Left lobe of liver (tissue), 2 donors: ENCODE data around the gene KTN1. TPM values are rescaled to one million over a fixed set of nuclear protein-coding genes. Genes with fewer than 3 reads are reported as not detected.

ENCODE experiments used
- ATAC-seq: fragments of 200-7000 bp; cut with Tn5 transposase; one replicate; pipeline ENCODE4 v1.9.1; 2020; ENCODE audit warnings: mild to moderate bottlenecking, moderate library complexity
- DNase-seq: peaks from one replicate; pipeline ENCODE4 v3.0.0-alpha.2; 2020; ENCODE audit warnings: low spot score
- total RNA-seq: library from RNA; stranded (reverse); gene quantifications from one replicate; pipeline ENCODE4 v1.2.1, GENCODE V29; 2021
- donor health status: DM: no; HTN: no; CAD: no; lungs with moderate emphysema.
- donor health status: DM: no; HTN: yes; CAD: no.

The KTN1 gene
- total RNA-seq = 53.1 TPM

DNA sequence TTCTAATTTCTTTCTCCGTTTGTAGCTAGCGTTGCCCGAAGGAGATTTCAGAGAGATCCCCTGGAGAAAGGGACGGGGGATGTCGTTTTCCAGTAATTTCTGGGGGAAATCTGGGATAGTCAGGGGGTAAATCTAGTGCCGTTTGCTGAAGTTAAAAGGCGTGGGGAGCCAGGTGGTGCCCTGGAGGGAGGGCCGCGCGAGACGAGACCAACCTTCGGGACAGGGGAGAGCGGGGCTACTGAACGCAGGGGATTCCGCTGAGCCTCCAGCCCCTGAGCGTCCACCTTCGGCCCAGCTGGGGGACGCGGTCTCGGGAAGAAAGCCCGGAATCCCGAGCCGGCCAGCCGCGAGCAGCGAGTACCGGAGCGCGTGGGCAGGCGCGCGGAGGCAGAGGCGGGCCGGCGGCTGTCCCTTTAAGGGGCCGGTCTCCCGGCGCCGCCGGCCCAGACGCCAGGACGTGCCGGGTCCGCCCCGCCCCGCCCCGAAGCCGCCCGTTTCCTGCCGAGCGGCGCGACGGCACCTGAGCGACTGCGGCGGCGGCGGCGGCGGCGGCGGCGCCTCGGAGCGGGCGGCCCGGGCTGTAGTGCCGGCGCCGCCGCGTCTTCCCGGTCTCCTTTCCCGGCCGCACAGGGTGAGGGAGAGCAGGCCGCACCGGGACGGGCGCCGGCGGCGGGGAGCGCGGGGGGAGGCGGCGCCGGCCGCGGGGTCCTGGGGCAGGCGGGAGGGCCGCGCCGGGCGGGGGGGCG is at the start of gene KTN1:
KTN1 (plus strand) TSS at position 484 of the 746 bp plus-strand sequence. CDS start 31,842 bp downstream, outside the sequence.
- ATAC-seq (peak; percentile 94), DNase-seq (peak; percentile 87)

DNA sequence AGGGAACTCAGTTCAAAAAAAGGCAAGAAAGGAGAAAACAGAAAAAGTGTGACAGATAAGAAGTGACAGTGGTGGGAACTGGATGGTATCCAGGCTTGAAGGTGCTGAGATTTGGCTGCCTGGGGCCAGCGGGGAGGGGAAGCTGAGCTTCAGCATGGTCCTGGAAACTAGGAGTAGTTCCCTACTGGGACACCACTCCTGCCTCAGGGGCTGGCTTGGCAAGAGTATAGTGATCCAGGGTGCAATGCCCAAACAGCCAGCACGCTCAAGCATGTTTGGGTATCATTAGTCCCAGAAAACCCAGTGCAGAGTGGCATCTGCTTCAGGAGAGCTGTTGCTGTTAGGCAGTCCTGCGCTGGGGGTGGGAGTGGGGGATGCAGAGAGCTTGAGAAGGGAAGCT is 49.5 kb upstream of the KTN1 start:
- ATAC-seq (no peak), DNase-seq (no peak)

- no peak for ATAC-seq
- DNase-seq = no peak
Observed at GRCh38 chr14:55532645-55533344, 47.2 kb upstream of the KTN1 start.

- no peak for ATAC-seq
Observed at GRCh38 chr14:55533960-55534359, 46.0 kb upstream of the KTN1 start.

GRCh38 chr14:55535516-55536203 is 44.3 kb upstream of the KTN1 start:
- no peak for ATAC-seq
- DNase-seq = no peak

More at GRCh38 chr14:55533960-55534359, 46.0 kb upstream of the KTN1 start:
- DNase-seq = no peak

DNA sequence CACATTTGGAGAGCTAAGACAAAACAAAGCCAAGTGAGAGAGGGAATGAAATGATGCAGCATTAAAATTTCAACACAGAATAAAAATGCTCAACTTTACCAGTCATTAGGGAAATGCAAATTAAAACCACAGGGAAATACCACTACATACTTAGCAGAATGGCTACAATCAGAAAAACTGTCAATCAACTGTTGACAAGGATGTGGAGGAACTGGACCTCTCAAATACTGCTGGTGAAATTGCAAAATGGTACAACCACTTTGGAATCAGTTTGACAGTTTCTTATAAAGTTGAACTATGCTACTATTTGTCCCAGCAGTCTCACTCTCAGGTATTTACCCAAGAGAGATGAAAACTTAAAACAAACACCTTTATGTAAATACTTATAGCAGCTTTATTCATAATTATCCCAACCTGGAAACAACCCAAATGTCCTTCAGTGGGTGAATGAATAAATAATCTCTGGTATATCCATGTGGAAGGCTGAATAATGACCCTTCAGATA is 43.8 kb upstream of the KTN1 start:
- DNase-seq = no peak
- no peak for ATAC-seq

- no peak for DNase-seq
- no peak for ATAC-seq
Observed at GRCh38 chr14:55537782-55538181, 42.2 kb upstream of the KTN1 start.

GRCh38 chr14:55539975-55540374 is 40.0 kb upstream of the KTN1 start:
- DNase-seq = no peak
- no peak for ATAC-seq

- DNase-seq (no peak), ATAC-seq (no peak)
Observed at GRCh38 chr14:55540847-55541773, 38.9 kb upstream of the KTN1 start.

- DNase-seq = no peak
Observed at GRCh38 chr14:55545779-55546178, 34.2 kb upstream of the KTN1 start.

DNA sequence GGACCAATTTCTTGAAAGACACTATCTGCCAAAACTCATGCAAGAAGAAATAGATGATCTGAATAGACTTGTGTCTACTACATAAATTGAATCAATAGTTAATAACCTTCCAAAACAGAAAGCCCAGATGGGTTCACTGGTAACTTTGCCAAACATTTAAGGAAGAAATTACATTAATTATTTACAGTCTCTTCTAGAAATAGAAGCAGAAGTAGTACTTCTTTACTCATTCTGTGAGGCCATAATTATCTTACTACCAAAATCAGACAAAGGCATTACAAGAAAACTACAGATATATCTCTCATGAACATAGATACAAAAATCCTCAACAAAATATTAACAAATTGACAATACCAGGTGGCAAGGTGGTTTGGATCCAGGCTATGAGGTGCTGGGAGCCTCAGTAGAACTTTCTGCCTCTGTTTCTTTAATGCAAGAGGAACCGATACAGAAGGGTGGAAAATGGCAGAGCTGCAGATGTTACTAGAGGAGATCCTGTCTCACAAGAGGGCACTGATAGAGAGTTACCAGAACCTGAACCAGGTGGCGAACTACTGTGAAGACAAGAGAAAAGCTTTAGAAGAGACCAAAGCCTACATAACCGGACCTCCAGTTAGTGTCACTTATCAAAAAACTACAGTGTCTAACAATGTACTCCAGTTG is 33.7 kb upstream of the KTN1 start:
- ATAC-seq (no peak), DNase-seq (no peak)

More at GRCh38 chr14:55545779-55546178, 34.2 kb upstream of the KTN1 start:
- no peak for ATAC-seq

DNA sequence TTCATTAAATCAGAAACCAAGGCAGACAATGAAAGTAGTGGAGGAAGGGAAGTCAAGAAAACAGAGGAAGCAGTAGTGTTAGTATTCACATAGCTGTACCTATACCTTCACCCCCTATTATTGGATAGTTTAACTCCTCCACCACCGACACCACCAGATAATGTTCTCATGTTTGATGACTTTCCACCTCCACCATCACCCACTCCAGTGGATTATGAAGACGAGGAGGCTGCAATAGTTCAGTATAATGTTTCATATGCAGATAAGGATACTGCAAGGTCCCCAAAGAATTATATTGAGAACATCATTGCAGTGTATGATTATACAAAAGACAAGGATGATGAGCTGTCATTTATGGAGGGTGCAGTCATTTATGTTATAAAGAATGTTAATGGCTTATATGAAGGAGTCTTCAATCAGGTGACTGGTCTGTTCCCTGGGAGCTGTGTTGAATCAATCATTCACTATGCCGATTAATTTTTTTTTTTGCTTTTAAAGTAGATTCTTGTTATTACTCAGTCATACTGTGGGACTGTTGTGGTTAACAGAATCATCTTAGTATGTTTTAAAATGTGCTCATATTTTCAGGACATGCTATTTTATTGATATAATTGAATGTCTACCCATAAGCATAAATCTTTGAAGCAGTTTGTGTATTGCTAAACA is 32.2 kb upstream of the KTN1 start:
- DNase-seq (no peak), ATAC-seq (no peak)

- no peak for DNase-seq
- ATAC-seq = no peak
Observed at GRCh38 chr14:55553791-55554190, 26.2 kb upstream of the KTN1 start.

DNA sequence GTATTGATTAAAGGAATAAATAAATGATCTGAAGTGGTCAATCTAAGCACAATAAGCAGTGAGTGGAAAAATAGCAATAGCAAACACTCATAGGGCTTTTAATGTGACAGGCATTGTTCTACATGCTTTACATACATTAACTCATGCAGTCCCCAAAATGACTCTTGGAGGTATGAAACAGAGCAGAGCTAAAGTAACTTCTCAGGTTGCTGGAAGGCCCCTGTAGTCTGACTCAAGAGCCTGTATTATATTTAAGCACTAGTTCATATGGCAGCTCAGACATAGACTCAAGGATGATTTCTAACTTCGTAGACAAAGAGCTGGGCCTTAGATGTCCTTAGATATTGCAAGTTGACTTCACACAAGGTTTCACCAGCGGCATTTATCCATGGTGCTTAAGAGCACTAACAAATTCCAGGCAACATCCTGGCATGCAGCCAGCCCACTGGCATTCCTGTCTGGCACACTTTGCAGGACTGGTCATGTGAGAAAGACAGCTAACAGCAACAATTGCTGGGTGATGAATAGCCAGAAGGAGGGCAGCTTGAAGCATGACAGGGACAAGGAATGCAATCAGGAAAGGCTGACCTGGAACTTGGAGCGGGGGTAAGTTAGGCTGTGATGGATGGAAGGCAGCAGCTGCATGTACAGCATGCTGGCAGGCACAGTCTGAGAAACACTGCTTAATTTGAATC is 22.9 kb upstream of the KTN1 start:
- DNase-seq (peak; percentile 81), ATAC-seq (peak; percentile 89)

- DNase-seq = no peak
- no peak for ATAC-seq
Observed at GRCh38 chr14:55562135-55562534, 17.9 kb upstream of the KTN1 start.

GRCh38 chr14:55568618-55569017 is 11.4 kb upstream of the KTN1 start:
- ATAC-seq (no peak), DNase-seq (no peak)

DNA sequence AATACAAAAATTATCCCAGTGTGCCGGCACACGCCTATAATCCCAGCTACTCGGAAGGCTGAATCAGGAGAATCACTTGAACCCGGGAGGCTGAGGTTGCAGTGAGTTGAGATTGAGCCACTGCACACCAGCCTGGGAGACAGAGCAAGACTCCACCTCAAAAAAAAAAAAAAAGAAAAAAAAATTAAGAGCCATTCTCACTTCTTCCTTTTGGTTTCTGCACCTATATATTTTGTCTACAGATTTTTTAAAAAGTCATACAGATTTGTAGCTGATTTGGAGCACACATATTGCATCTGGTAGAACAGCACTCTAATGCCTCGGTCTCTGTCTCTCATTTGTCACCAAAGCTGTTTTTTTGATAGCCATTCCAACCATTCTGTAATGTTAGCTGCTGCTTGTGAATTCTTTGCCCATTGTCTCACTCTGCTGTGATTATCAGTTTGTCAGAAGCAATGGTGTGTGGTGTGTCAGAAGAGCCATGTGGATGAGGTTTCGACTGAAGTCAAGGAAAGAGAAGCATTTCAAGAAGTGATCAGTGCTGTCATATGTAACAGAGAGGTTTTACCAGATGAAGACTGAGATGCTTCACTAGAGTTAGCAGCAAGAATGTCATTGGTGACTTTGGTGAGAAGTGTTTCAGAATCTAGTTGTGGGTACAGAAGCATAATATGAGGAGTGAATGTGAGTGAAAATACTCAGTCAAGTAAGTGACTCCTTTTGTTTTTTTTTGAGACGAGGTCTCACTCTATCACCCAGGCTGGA is 8.7 kb upstream of the KTN1 start:
- ATAC-seq (no peak), DNase-seq (no peak)

GRCh38 chr14:55572578-55572977 is 7.4 kb upstream of the KTN1 start:
- DNase-seq (no peak), ATAC-seq (no peak)
